Suppressor macrophage (primary cell): Measurements from ENCODE around the gene LRRC18.

ENCODE experiments used
- DNase-seq, 4 experiments: peaks; one replicate each; pipeline ENCODE4 v3.0.0-alpha.2; 2020 to 2022
- total RNA-seq, 17 experiments: gene quantifications; one replicate each; lab custom pipeline; 2026; ENCODE audit warnings: mixed read lengths in 6 of 17, inconsistent platforms in 3 of 17; lab: John Stamatoyannopoulos, UW

Gene LRRC18
- 0 to 1.2 (median 0) reads per million in 17 experiments for total RNA-seq

GRCh38 chr10:48939790-48940325 lies at the start of gene LRRC18:
LRRC18 (minus strand) TSS chr10:48939840; CDS start chr10:48914155, 25,685 bp downstream.
- no peak for DNase-seq

- no peak for DNase-seq
Observed at GRCh38 chr10:48985621-48986158, 46.0 kb upstream of the LRRC18 start.

- DNase-seq = peak in 2 of 4 experiments; percentile 6 to 14
Observed at GRCh38 chr10:48983648-48984351, 44.2 kb upstream of the LRRC18 start.

GRCh38 chr10:48982584-48982983 lies 42.9 kb upstream of the LRRC18 start:
- DNase-seq = no peak

- DNase-seq = peak; percentile 44 to 64 (median 50)
Observed at GRCh38 chr10:48981310-48981907, 41.8 kb upstream of the LRRC18 start.

GRCh38 chr10:48978318-48978717 lies 38.7 kb upstream of the LRRC18 start:
- DNase-seq = no peak

- peak in 3 of 4 experiments; percentile 8 to 24 (median 11) for DNase-seq
Observed at GRCh38 chr10:48976196-48976595, 36.6 kb upstream of the LRRC18 start.

GRCh38 chr10:48974510-48975156 lies 35.0 kb upstream of the LRRC18 start:
- no peak for DNase-seq

- DNase-seq = no peak
Observed at GRCh38 chr10:48973065-48973464, 33.4 kb upstream of the LRRC18 start.

- no peak for DNase-seq
Observed at GRCh38 chr10:48970654-48971053, 31.0 kb upstream of the LRRC18 start.

- no peak for DNase-seq
Observed at GRCh38 chr10:48970046-48970445, 30.4 kb upstream of the LRRC18 start.

- DNase-seq = no peak
Observed at GRCh38 chr10:48968036-48968435, 28.4 kb upstream of the LRRC18 start.

GRCh38 chr10:48965460-48965859 lies 25.8 kb upstream of the LRRC18 start:
- DNase-seq = no peak

- DNase-seq = no peak
Observed at GRCh38 chr10:48964038-48964437, 24.4 kb upstream of the LRRC18 start.

- no peak for DNase-seq
Observed at GRCh38 chr10:48958598-48959190, 19.1 kb upstream of the LRRC18 start.

- no peak for DNase-seq
Observed at GRCh38 chr10:48957361-48958151, 17.9 kb upstream of the LRRC18 start.

- DNase-seq = no peak
Observed at GRCh38 chr10:48951707-48952106, 12.1 kb upstream of the LRRC18 start.

GRCh38 chr10:48948470-48949037 lies 8.9 kb upstream of the LRRC18 start:
- DNase-seq = no peak

- DNase-seq = no peak
Observed at GRCh38 chr10:48947690-48948469, 8.2 kb upstream of the LRRC18 start.

- no peak for DNase-seq
Observed at GRCh38 chr10:48946891-48947500, 7.4 kb upstream of the LRRC18 start.
